Skeletal muscle tissue (tissue), 4 donors: Measurements from ENCODE around the gene FUCA1. TPM values are rescaled to one million over a fixed set of nuclear protein-coding genes. Genes with fewer than 3 reads are reported as not detected.

Source experiments
- H3K27ac ChIP-seq: one replicate; pipeline ENCODE4 v1.7.0; 2013; ENCODE audit warnings: mild to moderate bottlenecking, low read depth, low read length, inconsistent platforms
- H3K27me3 ChIP-seq, 3 donors: one replicate each; pipeline ENCODE4 v1.7.0; 2013; ENCODE audit warnings: low read length in 3 of 3; ENCODE audit not compliant: control insufficient read depth in 3 of 3, insufficient read depth in 3 of 3
- H3K36me3 ChIP-seq, 3 donors: one replicate each; pipeline ENCODE4 v1.7.0; 2013; ENCODE audit warnings: low read length in 3 of 3; ENCODE audit not compliant: control insufficient read depth in 3 of 3, insufficient read depth in 3 of 3
- H3K4me1 ChIP-seq, 3 donors: one replicate each; pipeline ENCODE4 v1.7.0; 2013; ENCODE audit warnings: low read length in 3 of 3, mild to moderate bottlenecking in 3 of 3; ENCODE audit not compliant: control insufficient read depth in 3 of 3, insufficient read depth in 3 of 3
- H3K4me3 ChIP-seq, 3 donors: one replicate each; pipeline ENCODE4 v1.7.0; 2013; ENCODE audit warnings: low read length in 3 of 3
- H3K9ac ChIP-seq, 3 donors: one replicate each; pipeline ENCODE4 v1.7.0; 2013; ENCODE audit warnings: low read length in 3 of 3, mild to moderate bottlenecking in 3 of 3, moderate library complexity in 2 of 3, low read depth in 1 of 3
- H3K9me3 ChIP-seq, 3 donors: one replicate each; pipeline ENCODE4 v1.7.0; 2013; ENCODE audit warnings: low read length in 3 of 3; ENCODE audit not compliant: control insufficient read depth in 3 of 3
- total RNA-seq: library from RNA; depleted of rRNA; stranded (reverse); fragments of >200 nt; gene quantifications from one replicate; pipeline ENCODE4 v1.2.3, GENCODE V29; 2014
- donor health status: Osteomylitis.

The FUCA1 gene
- total RNA-seq, 1 donor from 2014 or later: 21.9 TPM

GRCh38 chr1:23896491-23896890 lies 28.4 kb upstream of the FUCA1 start:
- Histone ChIP-seq H3K27me3 (peaks cover 0 to 7% (median 5%) of the 10 kb centered on the region in 3 donors), H3K4me1 (peaks cover 0 to 4% (median 0%) of the 10 kb centered on the region in 3 donors), H3K9me3 (no peaks in the 10 kb centered on the region), H3K4me3 (no peak overlapping the region), H3K36me3 (no peaks in the 10 kb centered on the region), H3K27ac (no peak overlapping the region), H3K9ac (no peak overlapping the region)

GRCh38 chr1:23895993-23896392 lies 27.9 kb upstream of the FUCA1 start:
- H3K27me3 ChIP-seq: peaks cover 0 to 3% (median under 1%) of the 10 kb centered on the region in 3 donors
- H3K4me3 ChIP-seq: no peak overlapping the region
- H3K9me3 ChIP-seq: no peaks in the 10 kb centered on the region
- no peaks in the 10 kb centered on the region for H3K36me3 ChIP-seq
- no peak overlapping the region for H3K9ac ChIP-seq
- H3K4me1 ChIP-seq: peaks cover 0 to 4% (median 0%) of the 10 kb centered on the region in 3 donors
- no peak overlapping the region for H3K27ac ChIP-seq

GRCh38 chr1:23895082-23895481 lies 27.0 kb upstream of the FUCA1 start:
- no peak overlapping the region for H3K27ac ChIP-seq
- peaks cover 0 to 4% (median 0%) of the 10 kb centered on the region in 3 donors for H3K4me1 ChIP-seq
- no peak overlapping the region for H3K4me3 ChIP-seq
- H3K27me3 ChIP-seq: no peaks in the 10 kb centered on the region
- no peaks in the 10 kb centered on the region for H3K36me3 ChIP-seq
- H3K9ac ChIP-seq: no peak overlapping the region
- no peaks in the 10 kb centered on the region for H3K9me3 ChIP-seq

GRCh38 chr1:23889074-23889473 lies 21.0 kb upstream of the FUCA1 start:
- H3K4me3 ChIP-seq: no peak overlapping the region
- no peaks in the 10 kb centered on the region for H3K9me3 ChIP-seq
- H3K4me1 ChIP-seq: no peaks in the 10 kb centered on the region
- H3K27me3 ChIP-seq: no peaks in the 10 kb centered on the region
- no peaks in the 10 kb centered on the region for H3K36me3 ChIP-seq
- no peak overlapping the region for H3K9ac ChIP-seq
- no peak overlapping the region for H3K27ac ChIP-seq

- H3K36me3 ChIP-seq: no peaks in the 10 kb centered on the region
- H3K4me3 ChIP-seq: no peak overlapping the region
- H3K9me3 ChIP-seq: no peaks in the 10 kb centered on the region
- no peak overlapping the region for H3K9ac ChIP-seq
- H3K27me3 ChIP-seq: no peaks in the 10 kb centered on the region
- no peaks in the 10 kb centered on the region for H3K4me1 ChIP-seq
- H3K27ac ChIP-seq: no peak overlapping the region
These were observed 17.1 kb upstream of the FUCA1 start for GRCh38 chr1:23885222-23885621.

- no peak overlapping the region for H3K9ac ChIP-seq
- H3K4me1 ChIP-seq: no peaks in the 10 kb centered on the region
- no peaks in the 10 kb centered on the region for H3K27me3 ChIP-seq
- H3K9me3 ChIP-seq: peaks cover 0 to 12% (median 8%) of the 10 kb centered on the region in 3 donors
- H3K36me3 ChIP-seq: no peaks in the 10 kb centered on the region
- no peak overlapping the region for H3K27ac ChIP-seq
- H3K4me3 ChIP-seq: no peak overlapping the region
These were observed 14.7 kb upstream of the FUCA1 start for GRCh38 chr1:23882746-23883145.

- H3K36me3 ChIP-seq: no peaks in the 10 kb centered on the region
- H3K9me3 ChIP-seq: peaks cover 0 to 12% (median 8%) of the 10 kb centered on the region in 3 donors
- no peaks in the 10 kb centered on the region for H3K4me1 ChIP-seq
- no peak overlapping the region for H3K4me3 ChIP-seq
- H3K27me3 ChIP-seq: peaks cover 0 to 6% (median 0%) of the 10 kb centered on the region in 3 donors
- no peak overlapping the region for H3K9ac ChIP-seq
- H3K27ac ChIP-seq: no peak overlapping the region
These were observed 11.7 kb upstream of the FUCA1 start for GRCh38 chr1:23879809-23880208.

GRCh38 chr1:23878668-23879067 lies 10.6 kb upstream of the FUCA1 start:
- no peaks in the 10 kb centered on the region for H3K36me3 ChIP-seq
- no peaks in the 10 kb centered on the region for H3K4me1 ChIP-seq
- H3K4me3 ChIP-seq: no peak overlapping the region
- peaks cover 0 to 12% (median 8%) of the 10 kb centered on the region in 3 donors for H3K9me3 ChIP-seq
- H3K27ac ChIP-seq: no peak overlapping the region
- peaks cover 0 to 9% (median 0%) of the 10 kb centered on the region in 3 donors for H3K27me3 ChIP-seq
- no peak overlapping the region for H3K9ac ChIP-seq

GRCh38 chr1:23875382-23875781 lies 7.3 kb upstream of the FUCA1 start:
- H3K9ac ChIP-seq: no peak overlapping the region
- H3K27me3 ChIP-seq: peaks cover 0 to 9% (median 0%) of the 10 kb centered on the region in 3 donors
- H3K36me3 ChIP-seq: no peaks in the 10 kb centered on the region
- peaks cover 0 to 12% (median 8%) of the 10 kb centered on the region in 3 donors for H3K9me3 ChIP-seq
- no peak overlapping the region for H3K27ac ChIP-seq
- no peaks in the 10 kb centered on the region for H3K4me1 ChIP-seq
- H3K4me3 ChIP-seq: no peak overlapping the region

- no peak overlapping the region for H3K4me3 ChIP-seq
- no peak overlapping the region for H3K27ac ChIP-seq
- H3K4me1 ChIP-seq: peaks cover 11 to 13% (median 12%) of the 10 kb centered on the region in 3 donors
- no peaks in the 10 kb centered on the region for H3K36me3 ChIP-seq
- H3K9ac ChIP-seq: no peak overlapping the region
- H3K27me3 ChIP-seq: peaks cover 0 to 9% (median 0%) of the 10 kb centered on the region in 3 donors
- H3K9me3 ChIP-seq: no peaks in the 10 kb centered on the region
These were observed 4.3 kb upstream of the FUCA1 start for GRCh38 chr1:23872421-23872820.
